Measurements from ENCODE around the gene MSS51.

DNA sequence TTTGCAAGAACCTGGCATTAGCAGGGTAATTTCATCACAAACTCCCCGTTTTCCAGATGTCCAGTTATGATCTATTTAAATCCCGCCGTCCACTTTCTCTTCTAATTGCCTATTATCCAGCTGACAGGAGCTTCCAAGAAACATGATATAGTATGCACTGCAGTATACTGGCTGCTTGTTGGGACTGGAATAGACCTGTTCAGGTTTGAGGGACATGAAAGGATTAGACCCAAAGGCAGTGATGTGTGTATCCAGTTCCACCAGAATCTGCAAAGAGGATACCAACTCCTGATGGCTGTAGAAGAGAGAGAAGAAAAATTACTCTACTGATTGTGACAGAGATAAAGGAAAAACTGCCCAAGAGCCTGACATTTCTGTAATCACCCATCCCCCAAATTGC lies 8.9 kb downstream of the MSS51 start:
- TF ChIP-seq, protein P1, sequence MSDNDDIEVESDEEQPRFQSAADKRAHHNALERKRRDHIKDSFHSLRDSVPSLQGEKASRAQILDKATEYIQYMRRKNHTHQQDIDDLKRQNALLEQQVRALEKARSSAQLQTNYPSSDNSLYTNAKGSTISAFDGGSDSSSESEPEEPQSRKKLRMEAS (IDR thresholded peaks at IDR 0.05; ENCODE audit: insufficient read depth, insufficient read length): no peak
- TF ChIP-seq, protein P2, sequence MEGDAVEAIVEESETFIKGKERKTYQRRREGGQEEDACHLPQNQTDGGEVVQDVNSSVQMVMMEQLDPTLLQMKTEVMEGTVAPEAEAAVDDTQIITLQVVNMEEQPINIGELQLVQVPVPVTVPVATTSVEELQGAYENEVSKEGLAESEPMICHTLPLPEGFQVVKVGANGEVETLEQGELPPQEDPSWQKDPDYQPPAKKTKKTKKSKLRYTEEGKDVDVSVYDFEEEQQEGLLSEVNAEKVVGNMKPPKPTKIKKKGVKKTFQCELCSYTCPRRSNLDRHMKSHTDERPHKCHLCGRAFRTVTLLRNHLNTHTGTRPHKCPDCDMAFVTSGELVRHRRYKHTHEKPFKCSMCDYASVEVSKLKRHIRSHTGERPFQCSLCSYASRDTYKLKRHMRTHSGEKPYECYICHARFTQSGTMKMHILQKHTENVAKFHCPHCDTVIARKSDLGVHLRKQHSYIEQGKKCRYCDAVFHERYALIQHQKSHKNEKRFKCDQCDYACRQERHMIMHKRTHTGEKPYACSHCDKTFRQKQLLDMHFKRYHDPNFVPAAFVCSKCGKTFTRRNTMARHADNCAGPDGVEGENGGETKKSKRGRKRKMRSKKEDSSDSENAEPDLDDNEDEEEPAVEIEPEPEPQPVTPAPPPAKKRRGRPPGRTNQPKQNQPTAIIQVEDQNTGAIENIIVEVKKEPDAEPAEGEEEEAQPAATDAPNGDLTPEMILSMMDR (IDR thresholded peaks at IDR 0.05; ENCODE audit: extremely low read depth in 1 of 2, insufficient read depth in 1 of 2, low read depth in 1 of 2, low read length in 2 of 2): no peak
- no peak for TF ChIP-seq POLR2AphosphoS5 (IDR thresholded peaks at IDR 0.05; ENCODE audit: insufficient read depth, low read depth, low read length)
